Transverse colon (tissue), 4 donors: Measurements from ENCODE around the gene NADK.
"Not testable (repeated sequence)": the region's sequence is repeated elsewhere in the genome, so short reads cannot be mapped to it uniquely, and the experiment has no call there.

Source experiments
- EP300 ChIP-seq: sonication (generic); formaldehyde crosslinking; IDR thresholded peaks from one replicate; pipeline ENCODE4 v1.6.1; 2017; ENCODE audit warnings: antibody characterized with exemption, low read depth
- POLR2A ChIP-seq: fragments of 450-650 bp; IDR thresholded peaks from one replicate; pipeline ENCODE4 v1.6.1; 2016; ENCODE audit warnings: antibody characterized with exemption, mild to moderate bottlenecking, moderate library complexity
- POLR2AphosphoS5 ChIP-seq, 3 donors: sonication (generic); formaldehyde crosslinking; IDR thresholded peaks; one replicate each; pipeline ENCODE4 v1.6.1; 2016; ENCODE audit warnings: antibody characterized with exemption in 3 of 3
- TF ChIP-seq, protein P1 (sequence below), 5 experiments: fragments of 200-600 bp in 3 of 5; fragments of 450-650 bp in 2 of 5; sonication (generic) in 3 of 5; IDR thresholded peaks; 1 replicate in 2 of 5; 2 replicates in 3 of 5; pipeline ENCODE4 v1.5.1; 2016 to 2017; ENCODE audit warnings: antibody characterized with exemption in 5 of 5, inconsistent platforms in 3 of 5, mild to moderate bottlenecking in 2 of 5, moderate library complexity in 1 of 5

DNA sequence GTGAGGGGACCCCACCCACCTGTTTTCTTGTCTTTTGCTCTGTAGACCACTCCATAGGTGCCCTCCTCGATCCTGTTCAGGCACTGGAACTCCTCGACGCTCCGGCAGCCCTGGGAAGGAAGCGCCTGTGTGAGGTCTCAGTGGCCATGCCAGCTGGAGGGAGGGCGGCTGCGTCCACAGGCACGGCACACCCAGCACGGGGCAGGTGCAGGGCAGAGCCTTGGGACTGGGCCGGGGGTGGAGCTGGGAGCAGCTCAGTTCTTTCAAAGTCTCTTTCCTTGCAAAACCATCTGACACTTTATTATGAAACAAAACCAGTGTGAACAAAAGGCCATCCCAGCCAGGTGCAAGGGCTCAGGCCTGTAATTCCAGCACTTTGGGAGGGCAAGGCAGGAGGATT is 72.6 kb downstream of the NADK start:
- not testable (repeated sequence) for TF ChIP-seq POLR2AphosphoS5 (IDR thresholded peaks at IDR 0.05); POLR2A; EP300
- TF ChIP-seq, protein P1, sequence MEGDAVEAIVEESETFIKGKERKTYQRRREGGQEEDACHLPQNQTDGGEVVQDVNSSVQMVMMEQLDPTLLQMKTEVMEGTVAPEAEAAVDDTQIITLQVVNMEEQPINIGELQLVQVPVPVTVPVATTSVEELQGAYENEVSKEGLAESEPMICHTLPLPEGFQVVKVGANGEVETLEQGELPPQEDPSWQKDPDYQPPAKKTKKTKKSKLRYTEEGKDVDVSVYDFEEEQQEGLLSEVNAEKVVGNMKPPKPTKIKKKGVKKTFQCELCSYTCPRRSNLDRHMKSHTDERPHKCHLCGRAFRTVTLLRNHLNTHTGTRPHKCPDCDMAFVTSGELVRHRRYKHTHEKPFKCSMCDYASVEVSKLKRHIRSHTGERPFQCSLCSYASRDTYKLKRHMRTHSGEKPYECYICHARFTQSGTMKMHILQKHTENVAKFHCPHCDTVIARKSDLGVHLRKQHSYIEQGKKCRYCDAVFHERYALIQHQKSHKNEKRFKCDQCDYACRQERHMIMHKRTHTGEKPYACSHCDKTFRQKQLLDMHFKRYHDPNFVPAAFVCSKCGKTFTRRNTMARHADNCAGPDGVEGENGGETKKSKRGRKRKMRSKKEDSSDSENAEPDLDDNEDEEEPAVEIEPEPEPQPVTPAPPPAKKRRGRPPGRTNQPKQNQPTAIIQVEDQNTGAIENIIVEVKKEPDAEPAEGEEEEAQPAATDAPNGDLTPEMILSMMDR (IDR thresholded peaks at IDR 0.05) = not testable (repeated sequence)
